KMS-11 (cell line): ENCODE measurements around the gene MTFR1L.

Source experiments
- H2AFZ ChIP-seq: fragments of 200-600 bp; sonication (generic); 2 replicates; pipeline ENCODE4 v1.6.1; 2016; ENCODE audit warnings: antibody characterized with exemption, mixed run types, low read depth
- H3K27ac ChIP-seq: fragments of 200-600 bp; sonication (generic); 2 replicates; pipeline ENCODE4 v1.6.1; 2016; ENCODE audit warnings: mild to moderate bottlenecking, mixed run types
- H3K27me3 ChIP-seq: fragments of 200-600 bp; sonication (generic); 2 replicates; pipeline ENCODE4 v1.6.1; 2017; ENCODE audit warnings: mild to moderate bottlenecking, low read depth, mixed run types, moderate library complexity; ENCODE audit not compliant: insufficient read depth
- H3K36me3 ChIP-seq: fragments of 200-600 bp; sonication (generic); 2 replicates; pipeline ENCODE4 v1.6.1; 2017; ENCODE audit warnings: mild to moderate bottlenecking, mixed run types; ENCODE audit not compliant: insufficient read depth
- H3K4me1 ChIP-seq: fragments of 200-600 bp; sonication (generic); 2 replicates; pipeline ENCODE4 v1.6.1; 2016; ENCODE audit warnings: mild to moderate bottlenecking, low read depth, mixed run types; ENCODE audit not compliant: poor library complexity, severe bottlenecking
- H3K4me2 ChIP-seq: fragments of 200-600 bp; sonication (generic); 2 replicates; pipeline ENCODE4 v1.7.0; 2016; ENCODE audit warnings: mild to moderate bottlenecking, mixed run types
- H3K4me3 ChIP-seq: fragments of 200-600 bp; sonication (generic); IDR thresholded peaks from 2 replicates; pipeline ENCODE4 v1.6.1; 2017; ENCODE audit warnings: low read depth, low read length, mixed read lengths; ENCODE audit not compliant: insufficient read depth
- H3K79me2 ChIP-seq: fragments of 200-600 bp; sonication (generic); 2 replicates; pipeline ENCODE4 v1.6.1; 2016; ENCODE audit warnings: low read depth, mixed run types; ENCODE audit not compliant: insufficient read depth
- H3K9ac ChIP-seq: fragments of 200-600 bp; sonication (generic); 2 replicates; pipeline ENCODE4 v1.6.1; 2016; ENCODE audit warnings: mild to moderate bottlenecking, mixed run types
- H4K20me1 ChIP-seq: fragments of 200-600 bp; sonication (generic); 2 replicates; pipeline ENCODE4 v1.6.1; 2016; ENCODE audit warnings: mild to moderate bottlenecking, mixed run types; ENCODE audit not compliant: insufficient read depth
- TF ChIP-seq, protein P1 (sequence below): fragments of 200-600 bp; sonication (generic); conservative IDR thresholded peaks from 2 replicates; pipeline ENCODE4 v1.6.1; 2017; ENCODE audit warnings: low read depth, mild to moderate bottlenecking, antibody characterized with exemption, low read length, moderate library complexity, mixed read lengths

MTFR1L gene

GRCh38 chr1:25804964-25805862 is 14.5 kb upstream of the MTFR1L start:
- no peak overlapping the region for H3K4me2 ChIP-seq
- H4K20me1 ChIP-seq = no peaks in the 10 kb centered on the region
- peaks cover 41% of the 10 kb centered on the region for H3K4me1 ChIP-seq
- H3K79me2 ChIP-seq = no peaks in the 10 kb centered on the region
- TF ChIP-seq, protein P1, sequence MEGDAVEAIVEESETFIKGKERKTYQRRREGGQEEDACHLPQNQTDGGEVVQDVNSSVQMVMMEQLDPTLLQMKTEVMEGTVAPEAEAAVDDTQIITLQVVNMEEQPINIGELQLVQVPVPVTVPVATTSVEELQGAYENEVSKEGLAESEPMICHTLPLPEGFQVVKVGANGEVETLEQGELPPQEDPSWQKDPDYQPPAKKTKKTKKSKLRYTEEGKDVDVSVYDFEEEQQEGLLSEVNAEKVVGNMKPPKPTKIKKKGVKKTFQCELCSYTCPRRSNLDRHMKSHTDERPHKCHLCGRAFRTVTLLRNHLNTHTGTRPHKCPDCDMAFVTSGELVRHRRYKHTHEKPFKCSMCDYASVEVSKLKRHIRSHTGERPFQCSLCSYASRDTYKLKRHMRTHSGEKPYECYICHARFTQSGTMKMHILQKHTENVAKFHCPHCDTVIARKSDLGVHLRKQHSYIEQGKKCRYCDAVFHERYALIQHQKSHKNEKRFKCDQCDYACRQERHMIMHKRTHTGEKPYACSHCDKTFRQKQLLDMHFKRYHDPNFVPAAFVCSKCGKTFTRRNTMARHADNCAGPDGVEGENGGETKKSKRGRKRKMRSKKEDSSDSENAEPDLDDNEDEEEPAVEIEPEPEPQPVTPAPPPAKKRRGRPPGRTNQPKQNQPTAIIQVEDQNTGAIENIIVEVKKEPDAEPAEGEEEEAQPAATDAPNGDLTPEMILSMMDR = no peak
- H3K36me3 ChIP-seq = no peaks in the 10 kb centered on the region
- no peak overlapping the region for H3K9ac ChIP-seq
- H3K27me3 ChIP-seq = no peaks in the 10 kb centered on the region
- no peak overlapping the region for H2AFZ ChIP-seq
- no peak overlapping the region for H3K4me3 ChIP-seq
- no peak overlapping the region for H3K27ac ChIP-seq

GRCh38 chr1:25805863-25806225 is 13.9 kb upstream of the MTFR1L start:
- H3K27ac ChIP-seq = no peak overlapping the region
- no peaks in the 10 kb centered on the region for H3K79me2 ChIP-seq
- no peak overlapping the region for H2AFZ ChIP-seq
- H3K27me3 ChIP-seq = no peaks in the 10 kb centered on the region
- no peaks in the 10 kb centered on the region for H4K20me1 ChIP-seq
- H3K4me1 ChIP-seq = peaks cover 46% of the 10 kb centered on the region
- H3K36me3 ChIP-seq = no peaks in the 10 kb centered on the region
- H3K9ac ChIP-seq = no peak overlapping the region
- no peak overlapping the region for H3K4me3 ChIP-seq
- TF ChIP-seq, protein P1 = no peak
- no peak overlapping the region for H3K4me2 ChIP-seq

- H3K4me2 ChIP-seq = no peak overlapping the region
- H3K27me3 ChIP-seq = no peaks in the 10 kb centered on the region
- H2AFZ ChIP-seq = no peak overlapping the region
- H3K4me3 ChIP-seq = no peak overlapping the region
- TF ChIP-seq, protein P1 = no peak
- H3K36me3 ChIP-seq = no peaks in the 10 kb centered on the region
- H3K9ac ChIP-seq = no peak overlapping the region
- no peaks in the 10 kb centered on the region for H3K79me2 ChIP-seq
- no peaks in the 10 kb centered on the region for H4K20me1 ChIP-seq
- no peak overlapping the region for H3K27ac ChIP-seq
- peaks cover 45% of the 10 kb centered on the region for H3K4me1 ChIP-seq
These were observed 13.3 kb upstream of the MTFR1L start for GRCh38 chr1:25806418-25806817.

DNA sequence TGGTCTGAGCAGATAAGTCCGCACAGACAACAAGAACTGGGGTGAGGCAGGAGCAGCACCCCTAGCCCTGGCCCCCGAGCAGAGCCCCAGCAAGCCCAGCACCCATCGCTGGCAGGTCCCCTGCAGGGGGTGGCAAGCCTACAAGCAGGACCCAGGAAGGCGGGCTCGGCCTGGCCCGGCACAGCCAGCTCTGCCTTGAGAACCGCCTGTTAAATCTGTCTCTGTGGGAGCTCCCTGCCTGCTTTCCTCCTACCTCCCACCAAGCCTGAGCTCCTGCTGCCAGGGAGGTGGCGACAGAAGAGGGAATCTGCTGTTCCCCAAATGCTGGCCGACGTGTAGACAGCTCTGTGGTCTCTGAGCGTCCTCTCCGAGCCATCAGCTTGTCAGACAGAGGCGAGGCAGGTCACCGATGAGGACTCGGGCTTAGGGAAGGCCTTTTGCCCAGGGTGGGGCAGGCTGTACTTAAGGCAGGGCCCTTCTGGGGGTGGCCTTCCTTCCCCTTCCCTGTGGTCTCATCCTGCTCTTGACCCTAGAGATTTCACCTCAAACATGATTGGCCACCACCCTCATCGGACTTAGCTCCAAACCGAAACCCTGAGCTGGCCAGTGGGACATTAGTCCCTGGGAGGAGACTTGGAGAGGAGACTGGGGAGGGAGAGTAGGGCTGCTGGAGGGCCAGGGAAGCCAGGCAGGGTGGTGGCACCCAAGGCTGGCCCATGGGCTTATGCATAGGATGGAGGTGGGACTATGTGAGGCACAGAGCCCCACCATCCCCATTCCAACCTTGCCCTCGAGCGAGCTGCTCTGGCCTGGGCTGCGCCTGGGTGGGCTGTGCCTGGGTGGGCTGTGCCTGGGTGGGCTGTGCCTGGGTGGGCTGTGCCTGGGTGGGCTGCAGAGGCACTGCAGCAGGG is 12.0 kb upstream of the MTFR1L start:
- Histone ChIP-seq H3K79me2 (no peaks in the 10 kb centered on the region), H3K27ac (no peak overlapping the region), H3K4me1 (peaks cover 32% of the 10 kb centered on the region), H2AFZ (no peak overlapping the region), H3K9ac (no peak overlapping the region), H3K4me3 (no peak overlapping the region), H4K20me1 (no peaks in the 10 kb centered on the region), H3K36me3 (no peaks in the 10 kb centered on the region), H3K4me2 (no peak overlapping the region), H3K27me3 (no peaks in the 10 kb centered on the region)
- TF ChIP-seq, protein P1 = no peak
